Fibroblast of mammary gland (primary cell): ENCODE data around the gene MNX1.

Source experiments
- DNase-seq: peaks from one replicate; pipeline ENCODE4 v3.0.0-alpha.2; 2010; ENCODE audit warnings: low read depth
- H3K4me3 ChIP-seq: 2 replicates; pipeline ENCODE4 v1.5.1; 2011; ENCODE audit warnings: low read depth, mild to moderate bottlenecking, low read length, moderate library complexity; ENCODE audit not compliant: control insufficient read depth
- CTCF ChIP-seq: conservative IDR thresholded peaks from 2 replicates; pipeline ENCODE4 v1.5.1; 2011; ENCODE audit warnings: low read depth, low read length, inconsistent platforms; ENCODE audit not compliant: control insufficient read depth, insufficient read depth

MNX1 gene

DNA sequence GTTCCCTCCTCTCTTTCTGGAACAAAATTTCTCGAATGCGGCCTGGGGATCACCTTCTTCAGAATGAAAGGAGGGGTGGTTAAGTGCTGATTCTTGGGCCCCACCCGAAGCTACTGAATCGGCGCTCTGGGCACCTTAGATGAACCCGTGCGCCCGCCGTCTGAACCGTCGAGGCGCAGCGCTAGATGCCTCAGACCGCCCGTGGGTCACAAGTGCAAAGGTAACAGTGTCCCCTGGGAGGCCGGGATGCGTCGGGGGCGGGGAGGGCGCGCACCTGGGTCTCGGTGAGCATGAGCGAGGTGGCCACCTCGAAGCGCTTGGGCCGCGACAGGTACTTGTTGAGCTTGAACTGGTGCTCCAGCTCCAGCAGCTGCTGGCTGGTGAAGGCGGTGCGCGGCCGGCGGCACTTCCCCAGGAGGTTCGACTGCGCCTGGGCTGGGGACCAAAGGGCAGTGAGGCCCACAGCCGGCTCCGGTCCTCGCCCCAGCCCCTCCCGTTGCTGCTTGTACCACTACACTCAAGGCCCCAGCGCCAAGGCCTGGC, 4.2 kb downstream of the MNX1 start:
- H3K4me3 ChIP-seq, result no peak overlapping the region
- no peak for DNase-seq
- TF ChIP-seq CTCF, result no peak

DNA sequence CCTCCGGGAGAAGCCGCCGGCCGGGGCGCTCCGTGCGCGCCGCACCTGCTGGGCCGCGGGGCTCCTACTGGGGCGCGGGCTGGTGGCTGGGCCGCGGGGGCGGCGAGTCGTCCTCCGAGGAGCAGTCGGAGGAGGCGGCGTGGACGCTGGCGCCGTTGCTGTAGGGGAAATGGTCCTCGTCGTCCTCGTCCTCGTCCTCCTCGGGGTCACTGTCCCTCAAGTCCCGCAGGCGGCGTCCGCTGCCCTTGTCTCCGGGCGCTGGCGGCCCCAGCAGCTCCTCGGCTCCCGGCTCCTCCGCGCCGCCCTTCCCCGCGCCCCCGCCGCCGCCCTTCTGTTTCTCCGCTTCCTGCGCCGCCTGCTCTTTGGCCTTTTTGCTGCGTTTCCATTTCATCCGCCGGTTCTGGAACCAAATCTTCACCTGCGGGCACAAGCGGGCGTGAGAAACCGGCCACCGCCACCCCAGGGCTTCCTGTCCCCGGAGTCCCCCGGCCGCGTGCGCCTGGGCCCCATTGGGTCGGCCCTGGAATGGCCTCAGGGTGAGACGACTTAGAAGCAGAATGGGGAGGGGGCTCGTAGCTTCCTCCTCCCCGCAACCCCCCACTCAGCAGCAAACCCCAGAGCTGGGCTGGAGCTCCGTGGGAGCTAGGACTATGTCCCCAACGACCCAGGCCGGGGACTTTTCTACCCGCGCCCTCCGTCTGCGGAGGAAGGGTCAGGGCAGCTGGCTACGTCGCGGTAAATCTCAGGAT, 4.8 kb downstream of the MNX1 start:
- no peak overlapping the region for H3K4me3 ChIP-seq
- no peak for TF ChIP-seq CTCF
- DNase-seq, result no peak

GRCh38 chr7:157004521-157005455, 5.7 kb downstream of the MNX1 start:
- no peak for TF ChIP-seq CTCF
- no peak overlapping the region for H3K4me3 ChIP-seq
- no peak for DNase-seq

GRCh38 chr7:157003756-157004520, 6.5 kb downstream of the MNX1 start:
- peak; percentile 35 for DNase-seq
- no peak overlapping the region for H3K4me3 ChIP-seq
- TF ChIP-seq CTCF, result no peak

DNA sequence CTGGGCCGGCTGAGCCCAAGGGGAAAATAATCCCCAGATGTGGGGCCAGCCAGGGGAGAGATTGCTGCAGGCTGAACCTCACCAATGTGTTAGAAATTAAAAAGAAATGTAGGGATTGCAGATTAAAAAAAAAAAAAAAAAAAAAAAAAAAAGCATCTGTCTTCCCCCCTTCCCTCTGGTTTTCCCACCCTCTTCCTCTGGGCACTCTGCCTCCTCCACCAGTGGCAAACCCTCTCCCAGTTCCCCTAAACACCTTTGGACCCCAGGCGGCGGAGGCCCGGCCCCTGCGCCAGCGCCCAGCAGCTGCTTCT, 7.1 kb downstream of the MNX1 start:
- DNase-seq, result no peak
- no peak overlapping the region for H3K4me3 ChIP-seq
- TF ChIP-seq CTCF, result no peak

- no peak overlapping the region for H3K4me3 ChIP-seq
- no peak for DNase-seq
These were observed 7.5 kb downstream of the MNX1 start for GRCh38 chr7:157002819-157003421.

More at GRCh38 chr7:157002819-157003421, 7.5 kb downstream of the MNX1 start:
- TF ChIP-seq CTCF, result no peak
